COLO668 (cell line): ENCODE results near the gene PCCA.
"Not testable (repeated sequence)": the region's sequence is repeated elsewhere in the genome, so short reads cannot be mapped to it uniquely, and the experiment has no call there.

Experiments
- DNase-seq: peaks from one replicate; lab custom pipeline; 2025; ENCODE audit not compliant: unreplicated experiment; lab: John Stamatoyannopoulos, UW

Gene PCCA

DNA sequence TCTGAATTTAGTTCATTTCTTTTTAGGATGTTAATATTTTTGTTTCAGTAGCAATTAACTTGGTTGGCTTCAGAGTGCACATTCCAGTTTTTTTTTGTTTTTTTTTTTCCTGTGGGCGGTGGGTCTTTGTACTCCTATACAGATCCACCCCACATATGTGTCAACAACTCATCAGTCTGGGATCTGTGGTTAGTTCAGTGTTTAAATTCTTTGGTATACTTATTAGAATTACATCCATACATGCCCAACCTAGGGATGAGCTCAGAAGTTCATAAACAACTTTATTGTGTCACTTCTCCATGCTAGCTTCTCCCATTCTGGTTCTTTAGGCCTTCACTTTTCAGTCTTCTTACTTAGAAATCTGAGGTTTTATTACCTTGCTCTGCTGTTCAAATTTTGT, 50.9 kb downstream of the PCCA start:
- DNase-seq = no peak

- no peak for DNase-seq
Observed at GRCh38 chr13:100140441-100140840, 51.5 kb downstream of the PCCA start.

GRCh38 chr13:100141461-100141961, 52.6 kb downstream of the PCCA start:
- not testable (repeated sequence) for DNase-seq

DNA sequence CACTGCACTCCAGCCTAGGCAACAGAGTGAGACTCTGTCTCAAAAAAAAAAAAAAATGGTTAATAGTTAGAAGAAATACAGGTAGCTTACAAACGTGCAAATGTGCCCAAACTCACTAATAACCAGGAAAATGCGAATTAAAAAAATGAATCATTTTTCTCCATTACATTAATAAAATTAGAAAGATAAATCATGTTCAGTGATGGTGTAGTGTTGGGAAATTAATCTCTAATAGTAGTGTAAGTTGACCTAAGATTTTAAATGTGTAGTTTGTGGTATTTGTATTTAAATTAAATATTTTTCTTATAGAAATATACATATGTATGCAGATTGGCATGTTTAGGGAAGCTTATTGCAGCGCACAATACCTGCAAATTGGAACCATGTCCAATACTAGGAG, 57.6 kb downstream of the PCCA start:
- DNase-seq = no peak

- DNase-seq = no peak
Observed at GRCh38 chr13:100147825-100148224, 58.9 kb downstream of the PCCA start.

GRCh38 chr13:100148422-100148821, 59.5 kb downstream of the PCCA start:
- no peak for DNase-seq

GRCh38 chr13:100149389-100149788, 60.5 kb downstream of the PCCA start:
- DNase-seq = no peak

- not testable (repeated sequence) for DNase-seq
Observed at GRCh38 chr13:100150711-100151110, 61.8 kb downstream of the PCCA start.

DNA sequence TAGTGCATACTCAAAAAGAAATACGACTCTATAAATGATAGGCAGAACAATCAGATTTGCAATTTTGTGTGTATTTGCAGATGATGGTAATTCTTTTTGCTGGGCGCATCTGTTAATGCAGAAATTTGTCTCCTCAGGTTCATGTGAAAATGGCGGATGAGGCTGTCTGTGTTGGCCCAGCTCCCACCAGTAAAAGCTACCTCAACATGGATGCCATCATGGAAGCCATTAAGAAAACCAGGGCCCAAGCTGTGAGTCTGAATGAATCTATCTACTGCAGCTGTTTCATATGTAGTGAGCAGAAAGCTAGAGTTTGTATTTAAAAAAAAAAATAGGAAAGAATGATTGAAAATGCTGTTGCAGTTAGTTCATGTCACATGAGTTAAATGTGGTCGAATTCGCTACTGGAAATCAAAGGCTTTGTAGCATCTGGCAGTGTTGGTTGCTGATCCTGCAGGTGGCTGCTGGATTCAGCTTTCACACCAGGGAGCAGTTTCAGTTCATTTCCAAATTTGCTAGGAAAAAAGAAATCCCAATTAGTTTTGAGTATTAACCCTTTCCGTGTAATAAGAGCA, 66.0 kb downstream of the PCCA start:
- DNase-seq = no peak

- no peak for DNase-seq
Observed at GRCh38 chr13:100156788-100157187, 67.9 kb downstream of the PCCA start.

GRCh38 chr13:100158569-100158968, 69.7 kb downstream of the PCCA start:
- DNase-seq = no peak

- DNase-seq = no peak
Observed at GRCh38 chr13:100159584-100159983, 70.7 kb downstream of the PCCA start.

DNA sequence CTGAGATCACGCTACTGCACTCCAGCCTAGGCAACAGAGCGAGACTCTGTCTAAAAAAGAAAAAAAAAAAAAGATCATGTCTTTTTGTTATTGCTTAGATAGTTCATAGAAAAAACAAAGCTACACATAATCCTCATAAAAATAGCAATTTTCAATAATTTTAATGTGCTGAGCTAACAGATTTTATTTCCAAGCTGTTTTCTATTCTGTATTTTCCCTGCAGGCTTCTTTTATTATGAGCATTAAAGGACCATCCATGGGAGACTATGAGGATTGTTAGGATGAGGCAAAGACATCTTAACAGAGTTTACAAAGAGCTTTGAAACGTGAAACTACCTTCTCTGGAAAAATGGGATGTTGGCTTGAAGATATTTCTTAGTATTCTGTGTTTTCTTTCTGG, 71.6 kb downstream of the PCCA start:
- DNase-seq = no peak

GRCh38 chr13:100163375-100163774, 74.5 kb downstream of the PCCA start:
- DNase-seq = no peak

GRCh38 chr13:100173203-100173602, 84.3 kb downstream of the PCCA start:
- DNase-seq = no peak

- not testable (repeated sequence) for DNase-seq
Observed at GRCh38 chr13:100174455-100174854, 85.6 kb downstream of the PCCA start.

DNA sequence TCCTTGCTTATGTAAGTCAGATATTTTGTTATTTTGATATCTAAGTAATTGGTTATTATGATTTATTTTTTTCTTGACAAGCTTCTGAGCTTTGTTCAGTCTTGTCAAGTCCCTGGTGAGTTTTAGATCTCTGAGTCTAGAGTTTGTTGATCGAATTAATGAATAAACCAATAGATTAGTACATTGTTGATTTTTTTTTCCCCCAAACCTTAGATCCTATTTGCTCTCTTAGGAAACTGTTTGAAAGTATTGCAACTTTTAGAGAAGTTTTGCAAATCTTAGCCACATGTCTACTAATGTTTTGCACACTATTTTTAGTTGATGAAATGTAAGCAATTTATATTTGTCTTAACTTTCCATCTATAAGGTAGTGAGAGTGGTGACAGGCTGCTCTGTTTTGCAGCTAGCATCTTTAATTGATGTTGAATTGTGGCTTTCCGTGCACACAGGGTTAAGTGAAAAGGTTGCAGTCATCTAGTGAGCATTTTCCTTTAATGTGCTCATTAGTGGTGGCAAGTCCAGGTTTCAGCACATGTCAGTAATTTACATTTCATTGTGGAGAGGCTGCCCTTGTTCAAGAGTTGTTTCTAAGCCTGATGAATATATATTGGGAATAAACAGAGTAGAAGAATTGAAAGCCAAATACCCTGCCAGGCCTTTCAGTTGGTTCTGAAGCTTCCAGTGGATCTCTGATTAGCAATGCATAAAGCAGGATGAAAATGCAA, 86.3 kb downstream of the PCCA start:
- DNase-seq = no peak

DNA sequence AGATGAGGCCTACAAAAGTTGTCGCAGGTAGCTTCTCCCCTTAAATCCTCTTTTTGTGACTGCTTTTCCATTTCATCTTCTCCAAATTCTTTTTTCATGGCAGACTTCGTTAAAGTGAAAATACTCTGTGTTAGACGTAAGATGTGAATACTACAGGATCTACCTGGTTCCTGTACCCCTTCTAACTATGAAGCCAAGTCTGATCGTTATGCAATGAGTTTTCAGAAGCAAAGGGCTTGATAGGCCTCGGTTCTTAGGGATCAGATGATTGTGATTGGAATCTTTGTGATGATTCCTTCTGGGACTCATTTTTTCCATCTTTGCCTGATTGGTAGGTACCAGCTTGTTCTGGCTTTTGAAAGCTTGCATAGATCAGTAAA, 86.9 kb downstream of the PCCA start:
- DNase-seq = no peak

DNA sequence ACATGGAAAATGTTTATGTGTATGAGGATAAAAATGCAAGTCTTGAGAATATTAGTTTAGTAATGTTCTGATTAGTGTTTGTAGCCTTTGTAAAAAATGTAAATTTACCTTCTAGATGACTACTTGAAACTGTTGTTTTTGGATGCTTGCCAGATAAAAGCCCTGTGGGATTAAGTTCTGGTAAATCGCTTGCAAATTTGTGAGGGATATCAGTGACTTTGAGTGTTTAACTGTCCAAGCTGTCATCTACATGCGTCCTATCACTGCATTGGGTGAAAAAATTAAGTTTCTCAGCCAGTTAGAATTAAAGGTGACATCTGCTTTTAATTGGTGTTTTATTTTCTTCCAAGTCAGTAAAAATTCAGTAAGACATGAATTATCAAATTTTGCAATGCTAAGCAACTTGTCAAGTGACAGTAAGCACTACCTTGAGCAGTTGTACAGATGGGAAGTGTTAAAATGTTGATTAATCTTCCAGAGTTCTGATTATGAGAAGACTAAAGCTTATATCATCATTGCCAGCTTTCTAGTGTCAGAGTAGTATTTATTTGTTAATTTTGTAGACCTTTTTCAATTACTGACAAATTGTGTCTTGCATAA, 88.0 kb downstream of the PCCA start:
- DNase-seq = no peak

GRCh38 chr13:100178309-100178708, 89.4 kb downstream of the PCCA start:
- DNase-seq = no peak

- no peak for DNase-seq
Observed at GRCh38 chr13:100179276-100179675, 90.4 kb downstream of the PCCA start.

- DNase-seq = no peak
Observed at GRCh38 chr13:100182900-100183490, 94.1 kb downstream of the PCCA start.
